GM13976 (cell line): ENCODE results near the gene GCHFR.
A peak's percentile ranks its signal among the peaks of the same experiment; 100 is the strongest.

Experiments used
- DNase-seq: peaks from one replicate; pipeline ENCODE4 v3.0.0; 2012; ENCODE audit warnings: low spot score
- in situ Hi-C: fragments of 300-500 bp; cut with MboI; formaldehyde crosslinking; loops from one replicate; pipeline ENCODE4 v1.12.0; 2022; ENCODE audit warnings: low sequenced_read_pairs, mixed read lengths, inconsistent platforms; ENCODE audit not compliant: unreplicated experiment
- TF ChIP-seq, protein P1 (sequence below): IDR thresholded peaks from 2 replicates; pipeline ENCODE4 v1.5.1; 2012; ENCODE audit warnings: borderline replicate concordance, mild to moderate bottlenecking; ENCODE audit not compliant: insufficient read depth; ENCODE audit errors: extremely low read depth, missing control alignments, control extremely low read depth

Gene GCHFR

GRCh38 chr15:40806672-40807027, 42.8 kb downstream of the GCHFR start:
- in situ Hi-C loops, result no loop called here
- DNase-seq, result no peak
- TF ChIP-seq, protein P1, sequence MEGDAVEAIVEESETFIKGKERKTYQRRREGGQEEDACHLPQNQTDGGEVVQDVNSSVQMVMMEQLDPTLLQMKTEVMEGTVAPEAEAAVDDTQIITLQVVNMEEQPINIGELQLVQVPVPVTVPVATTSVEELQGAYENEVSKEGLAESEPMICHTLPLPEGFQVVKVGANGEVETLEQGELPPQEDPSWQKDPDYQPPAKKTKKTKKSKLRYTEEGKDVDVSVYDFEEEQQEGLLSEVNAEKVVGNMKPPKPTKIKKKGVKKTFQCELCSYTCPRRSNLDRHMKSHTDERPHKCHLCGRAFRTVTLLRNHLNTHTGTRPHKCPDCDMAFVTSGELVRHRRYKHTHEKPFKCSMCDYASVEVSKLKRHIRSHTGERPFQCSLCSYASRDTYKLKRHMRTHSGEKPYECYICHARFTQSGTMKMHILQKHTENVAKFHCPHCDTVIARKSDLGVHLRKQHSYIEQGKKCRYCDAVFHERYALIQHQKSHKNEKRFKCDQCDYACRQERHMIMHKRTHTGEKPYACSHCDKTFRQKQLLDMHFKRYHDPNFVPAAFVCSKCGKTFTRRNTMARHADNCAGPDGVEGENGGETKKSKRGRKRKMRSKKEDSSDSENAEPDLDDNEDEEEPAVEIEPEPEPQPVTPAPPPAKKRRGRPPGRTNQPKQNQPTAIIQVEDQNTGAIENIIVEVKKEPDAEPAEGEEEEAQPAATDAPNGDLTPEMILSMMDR, result no peak

- peak; percentile 94 for DNase-seq
- TF ChIP-seq, protein P1, result peak; percentile 1
- in situ Hi-C loops, result no loop called here
Measured at GRCh38 chr15:40807028-40807887, 43.4 kb downstream of the GCHFR start, which contains the start of the genes DNAJC17 and ZFYVE19. DNAJC17 (minus strand) TSS chr15:40807473; CDS start chr15:40807446, 27 bp downstream. ZFYVE19 (plus strand) TSS chr15:40807089; CDS start chr15:40807590, 501 bp downstream.

- no peak for DNase-seq
- TF ChIP-seq, protein P1, result no peak
- in situ Hi-C loops, result no loop called here
Measured at GRCh38 chr15:40807888-40808461, 44.1 kb downstream of the GCHFR start.

DNA sequence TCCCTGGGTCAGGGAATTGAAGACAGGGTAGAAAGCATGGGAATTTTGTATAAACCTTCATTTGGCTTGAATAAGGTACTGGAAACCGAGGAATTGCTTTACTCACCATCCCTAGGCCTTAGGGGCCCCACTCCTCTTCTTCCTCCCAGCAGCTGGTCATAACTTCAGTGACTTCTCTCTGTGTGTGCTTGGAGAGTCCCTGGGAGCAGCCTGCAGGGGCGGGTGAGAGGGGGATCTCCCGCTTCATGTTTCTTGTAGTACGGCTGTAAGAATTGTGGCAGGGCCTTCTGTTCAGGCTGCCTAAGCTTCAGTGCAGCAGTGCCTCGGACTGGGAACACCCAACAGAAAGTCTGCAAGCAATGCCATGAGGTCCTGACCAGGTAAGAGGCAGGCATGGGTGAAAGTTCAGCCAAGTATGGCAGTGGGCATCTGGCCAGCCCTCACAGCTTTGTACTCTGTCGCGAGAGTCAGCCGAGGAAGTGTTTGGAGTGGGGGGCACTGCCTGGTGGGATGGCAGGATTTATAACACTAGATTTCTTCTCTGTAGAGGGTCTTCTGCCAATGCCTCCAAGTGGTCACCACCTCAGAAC, 45.1 kb downstream of the GCHFR start:
- in situ Hi-C loops, result no loop called here
- TF ChIP-seq, protein P1, result no peak
- DNase-seq, result peak; percentile 43

DNA sequence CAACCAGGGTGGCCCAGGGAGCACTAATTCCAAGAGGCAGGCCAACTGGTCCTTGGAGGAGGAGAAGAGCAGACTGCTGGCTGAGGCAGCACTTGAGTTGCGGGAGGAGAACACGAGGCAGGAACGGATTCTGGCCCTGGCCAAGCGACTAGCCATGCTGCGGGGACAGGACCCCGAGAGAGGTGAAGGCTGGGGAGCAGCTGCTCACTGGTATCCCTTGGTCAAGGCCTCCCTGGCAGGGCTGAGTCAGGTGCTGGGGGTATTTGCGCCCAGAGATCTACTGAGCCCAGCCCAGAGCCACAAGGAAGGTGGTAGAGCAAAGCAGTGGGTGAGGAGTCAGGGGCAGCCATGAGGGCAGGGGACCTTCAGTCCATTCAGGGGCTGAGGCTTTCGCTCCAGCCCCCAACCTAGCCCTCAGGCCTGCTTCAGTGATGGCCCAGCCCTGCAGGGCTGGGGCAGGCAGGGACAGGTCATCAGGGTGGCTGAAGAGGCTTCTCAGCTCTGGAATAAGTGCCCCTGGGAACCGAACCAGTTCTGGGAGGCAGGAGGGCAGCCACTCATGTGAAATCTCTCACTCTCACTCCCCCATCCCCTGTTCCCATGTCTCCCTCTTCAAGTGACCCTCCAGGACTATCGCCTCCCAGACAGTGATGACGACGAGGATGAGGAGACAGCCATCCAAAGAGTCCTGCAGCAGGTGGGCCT, 49.0 kb downstream of the GCHFR start:
- TF ChIP-seq, protein P1, result no peak
- DNase-seq, result no peak
- in situ Hi-C loops, result no loop called here

DNA sequence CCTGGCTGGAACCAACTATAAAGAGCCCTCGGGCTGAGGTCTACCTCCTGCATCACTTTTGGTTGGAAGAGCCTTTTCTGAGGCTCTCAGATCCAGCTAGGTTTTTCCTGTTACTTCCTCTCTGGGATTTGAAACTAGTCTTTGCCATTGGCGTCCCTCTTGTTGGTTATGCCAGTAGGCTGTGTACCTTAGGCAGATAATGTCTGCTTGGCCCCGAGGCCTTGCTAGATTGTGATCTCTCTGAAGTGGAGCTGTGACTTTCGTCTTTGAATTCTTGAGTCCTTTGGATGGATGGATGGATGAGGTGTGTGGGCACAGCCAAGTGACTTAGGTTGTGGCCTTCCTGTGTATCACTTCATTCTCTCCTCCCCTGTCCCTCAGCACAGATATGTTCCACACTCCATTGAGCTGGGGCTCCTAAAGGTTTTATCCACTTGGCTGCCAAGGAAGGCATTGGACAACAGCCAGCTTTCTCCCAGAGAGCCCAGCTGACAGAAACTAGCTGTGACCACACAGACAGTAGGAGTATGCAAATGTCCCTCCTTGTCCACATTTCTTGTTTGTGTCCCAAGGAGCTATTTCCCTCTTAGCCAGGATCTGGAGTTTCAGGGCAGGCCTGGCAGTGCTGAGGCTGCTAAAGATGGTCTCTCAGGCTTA, 51.3 kb downstream of the GCHFR start:
- in situ Hi-C loops, result no loop called here
- TF ChIP-seq, protein P1, result no peak
- DNase-seq, result no peak
